AG04450 (cell line): ENCODE data around the gene ANTXR1. TPM values are rescaled to one million over a fixed set of nuclear protein-coding genes. Genes with fewer than 3 reads are reported as not detected.
A peak's percentile ranks its signal among the peaks of the same experiment; 100 is the strongest.

Source experiments
- CTCF ChIA-PET: fragments of 300-600, 350-600 bp; formaldehyde crosslinking; extraction: SDS; loops from one replicate; lab custom pipeline; 2022; ENCODE audit warnings: antibody characterized with exemption, inconsistent platforms; lab: Charles Lee
- POLR2A ChIA-PET: fragments of 350-600 bp; formaldehyde crosslinking; extraction: SDS; loops from one replicate; lab custom pipeline; 2021; ENCODE audit warnings: antibody characterized with exemption, inconsistent platforms; lab: Yijun Ruan, JAX
- DNase-seq: peaks from one replicate; pipeline ENCODE4 v3.0.0-alpha.2; 2011; ENCODE audit warnings: low read depth, low spot score
- H3K27ac ChIP-seq: one replicate; pipeline ENCODE4 v1.5.1; 2012; ENCODE audit warnings: low read depth, low read length, control low read depth
- H3K27me3 ChIP-seq: one replicate; pipeline ENCODE4 v1.6.0; 2012; ENCODE audit warnings: low read length; ENCODE audit not compliant: control insufficient read depth, insufficient read depth
- H3K4me3 ChIP-seq: 2 replicates; pipeline ENCODE4 v1.5.1; 2011; ENCODE audit warnings: mild to moderate bottlenecking, low read depth, low read length, control low read depth
- H3K9me3 ChIP-seq: 2 replicates; pipeline ENCODE4 v1.5.1; 2012; ENCODE audit warnings: low read length; ENCODE audit not compliant: control insufficient read depth, insufficient read depth
- CTCF ChIP-seq: IDR thresholded peaks from 2 replicates; pipeline ENCODE4 v1.5.1; 2011; ENCODE audit warnings: low read depth, low read length, control low read depth, inconsistent platforms
- polyA plus RNA-seq: library from polyadenylated mRNA; depleted of rRNA; stranded (reverse); fragments of >200 nt; gene quantifications from 2 replicates; pipeline ENCODE4 v1.2.3, GENCODE V29; 2011

The ANTXR1 gene
- polyA plus RNA-seq, 1 experiment: 113 TPM

GRCh38 chr2:69118609-69119008, 105.6 kb downstream of the ANTXR1 start:
- ChIA-PET POLR2A (interaction anchor here (0.6 to 0.8 kb wide), 2 partner anchors 11 to 388 kb away, joined by 3 read pairs; no protein-coding TSS in a partner anchor), CTCF (no interaction called here)
- DNase-seq: no peak
- H3K27me3 ChIP-seq: no peaks in the 10 kb centered on the region
- no peak for TF ChIP-seq CTCF
- H3K9me3 ChIP-seq: no peaks in the 10 kb centered on the region; the same call in 1 of the 2 replicates
- H3K27ac ChIP-seq: peak overlapping the region; percentile 87
- H3K4me3 ChIP-seq: no peak overlapping the region

DNA sequence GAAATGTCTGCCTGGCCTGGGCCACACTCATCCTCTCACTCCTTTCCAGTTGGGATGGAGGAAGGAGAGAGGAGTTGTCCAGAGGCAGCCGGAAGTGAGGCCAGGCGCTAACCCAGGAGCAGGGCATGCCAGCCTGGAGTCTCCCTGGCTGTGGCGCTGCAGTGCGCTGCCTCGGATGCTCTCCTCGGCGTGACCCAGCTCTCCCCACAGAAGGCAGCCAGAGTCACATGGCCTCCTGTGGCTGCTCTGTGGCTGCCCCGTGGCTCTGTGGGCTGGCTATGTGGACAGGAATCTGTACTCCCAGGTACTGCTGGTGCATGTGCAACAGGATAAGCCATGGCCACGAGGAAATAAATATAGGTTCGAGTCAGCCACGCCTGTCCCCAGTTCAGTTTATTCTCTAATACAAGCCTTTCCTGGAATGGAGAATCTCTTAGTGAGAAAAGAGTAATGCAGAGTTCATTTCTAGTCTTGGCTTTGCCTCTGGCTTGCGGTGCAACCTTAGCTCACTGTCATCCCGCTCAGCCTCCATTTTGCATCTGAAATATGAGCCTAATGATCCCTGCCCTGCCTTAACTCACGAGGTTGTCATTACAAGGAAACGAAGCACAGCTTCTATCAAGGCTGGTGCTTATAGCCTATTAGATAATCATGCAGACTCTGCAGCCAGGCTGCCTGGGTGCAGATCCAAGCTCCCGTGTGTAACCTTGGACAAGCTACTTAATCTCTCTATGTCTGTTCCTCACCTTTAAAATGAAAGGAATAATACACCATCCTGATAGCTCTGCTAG, 106.3 kb downstream of the ANTXR1 start:
- Histone ChIP-seq H3K9me3 (no peaks in the 10 kb centered on the region; the same call in 1 of the 2 replicates), H3K4me3 (no peak overlapping the region), H3K27me3 (no peaks in the 10 kb centered on the region), H3K27ac (peak overlapping the region; percentile 87)
- TF ChIP-seq CTCF: no peak
- POLR2A ChIA-PET: interaction anchor here (0.6 to 0.8 kb wide), 2 partner anchors 10 to 389 kb away, joined by 3 read pairs; no protein-coding TSS in a partner anchor
- no peak for DNase-seq
- CTCF ChIA-PET: interaction anchor here (0.8 kb wide), 1 partner anchor 106 kb away, joined by 3 read pairs; the partner anchor contains the start of gene ANTXR1

- no peak for TF ChIP-seq CTCF
- Histone ChIP-seq H3K27me3 (no peaks in the 10 kb centered on the region), H3K27ac (no peak overlapping the region), H3K4me3 (no peak overlapping the region), H3K9me3 (no peaks in the 10 kb centered on the region; the same call in 1 of the 2 replicates)
- DNase-seq: no peak
- ChIA-PET CTCF (interaction anchor here (0.6 to 1.1 kb wide), 2 partner anchors 108 to 188 kb away, joined by 3 read pairs; no protein-coding TSS in a partner anchor), POLR2A (interaction anchor here (0.8 kb wide), 1 partner anchor 53 kb away, joined by 6 read pairs; no protein-coding TSS in a partner anchor)
Measured at GRCh38 chr2:69122271-69122670, 109.3 kb downstream of the ANTXR1 start.

DNA sequence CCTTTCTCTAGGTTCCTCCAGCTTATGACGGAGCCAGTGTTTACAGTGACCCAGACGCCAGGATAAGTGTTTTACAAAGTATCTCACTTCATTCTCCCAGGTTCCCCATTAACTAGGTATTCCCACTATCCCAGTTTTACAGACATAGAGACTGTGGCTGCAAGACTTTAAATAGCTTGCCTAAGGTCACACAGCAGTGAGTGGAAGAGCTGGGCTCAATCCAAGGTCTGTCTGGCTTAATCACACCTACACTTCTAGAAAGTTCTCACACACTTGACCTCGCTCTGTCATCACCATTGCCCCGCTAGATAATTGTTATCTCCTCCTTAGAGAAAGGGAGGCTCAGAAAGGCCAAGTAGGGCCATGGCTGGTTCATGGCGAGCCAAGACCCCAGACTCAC, 110.2 kb downstream of the ANTXR1 start:
- TF ChIP-seq CTCF: no peak
- no peak for DNase-seq
- CTCF ChIA-PET: no interaction called here
- no peaks in the 10 kb centered on the region; the same call in 1 of the 2 replicates for H3K9me3 ChIP-seq
- no peak overlapping the region for H3K4me3 ChIP-seq
- H3K27ac ChIP-seq: no peak overlapping the region
- no peaks in the 10 kb centered on the region for H3K27me3 ChIP-seq
- POLR2A ChIA-PET: no interaction called here

GRCh38 chr2:69124343-69124742, 111.4 kb downstream of the ANTXR1 start:
- H3K27ac ChIP-seq: no peak overlapping the region
- TF ChIP-seq CTCF: no peak
- CTCF ChIA-PET: no interaction called here
- DNase-seq: no peak
- H3K4me3 ChIP-seq: no peak overlapping the region
- no peaks in the 10 kb centered on the region for H3K27me3 ChIP-seq
- POLR2A ChIA-PET: no interaction called here
- H3K9me3 ChIP-seq: no peaks in the 10 kb centered on the region
